IMR-90 (cell line): ENCODE results near the gene SMIM22.

ENCODE experiments used
- POLR2A ChIP-seq: IDR thresholded peaks from 2 replicates; pipeline ENCODE4 v1.6.1; 2012; ENCODE audit warnings: mild to moderate bottlenecking, low read depth, low read length
- RCOR1 ChIP-seq: IDR thresholded peaks from 2 replicates; pipeline ENCODE4 v1.6.1; 2012; ENCODE audit warnings: mild to moderate bottlenecking, low read length, improper control_type of control experiment; ENCODE audit not compliant: insufficient replicate concordance
- RFX5 ChIP-seq: IDR thresholded peaks from 2 replicates; pipeline ENCODE4 v1.8.0; 2012; ENCODE audit warnings: low read depth, mild to moderate bottlenecking, low read length, moderate library complexity
- TF ChIP-seq, protein P1 (sequence below): conservative IDR thresholded peaks from 2 replicates; pipeline ENCODE4 v1.5.1; 2012; ENCODE audit warnings: mild to moderate bottlenecking, low read depth, low read length, improper control_type of control experiment

DNA sequence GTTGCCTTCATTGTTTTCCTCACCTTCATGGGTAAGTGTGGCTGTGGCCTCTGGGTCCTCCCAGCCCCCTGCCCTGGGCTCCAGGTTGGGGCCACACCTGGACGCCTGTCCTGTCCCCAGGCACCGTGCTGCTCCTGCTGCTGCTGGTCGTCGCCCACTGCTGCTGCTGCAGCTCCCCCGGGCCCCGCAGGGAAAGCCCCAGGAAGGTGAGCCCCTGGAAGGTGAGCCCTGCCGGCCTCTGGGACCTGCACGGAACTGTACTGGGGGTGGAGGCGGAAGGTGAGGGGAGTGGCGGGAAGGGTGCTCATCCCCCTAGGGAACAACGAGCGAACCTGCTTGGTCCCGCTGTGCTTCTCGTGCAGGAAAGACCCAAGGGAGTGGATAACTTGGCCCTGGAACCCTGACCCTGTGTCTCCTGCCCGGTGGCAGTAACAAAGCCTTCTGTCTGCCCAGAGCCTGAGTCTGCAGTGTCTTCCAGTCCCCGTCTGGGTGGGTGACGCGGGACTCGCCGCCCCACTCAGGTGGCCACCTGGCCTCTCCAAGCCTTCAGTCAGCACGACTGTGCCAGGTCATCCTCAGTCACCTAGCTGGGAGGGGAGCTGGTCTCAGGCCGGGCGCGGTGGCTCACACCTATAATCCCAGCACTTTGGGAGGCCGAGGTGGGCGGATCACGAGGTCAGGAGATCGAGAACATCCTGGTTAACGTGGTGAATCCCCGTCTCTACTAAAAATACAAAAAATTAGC is 831 bp downstream of the SMIM22 start:
- TF ChIP-seq, protein P1, sequence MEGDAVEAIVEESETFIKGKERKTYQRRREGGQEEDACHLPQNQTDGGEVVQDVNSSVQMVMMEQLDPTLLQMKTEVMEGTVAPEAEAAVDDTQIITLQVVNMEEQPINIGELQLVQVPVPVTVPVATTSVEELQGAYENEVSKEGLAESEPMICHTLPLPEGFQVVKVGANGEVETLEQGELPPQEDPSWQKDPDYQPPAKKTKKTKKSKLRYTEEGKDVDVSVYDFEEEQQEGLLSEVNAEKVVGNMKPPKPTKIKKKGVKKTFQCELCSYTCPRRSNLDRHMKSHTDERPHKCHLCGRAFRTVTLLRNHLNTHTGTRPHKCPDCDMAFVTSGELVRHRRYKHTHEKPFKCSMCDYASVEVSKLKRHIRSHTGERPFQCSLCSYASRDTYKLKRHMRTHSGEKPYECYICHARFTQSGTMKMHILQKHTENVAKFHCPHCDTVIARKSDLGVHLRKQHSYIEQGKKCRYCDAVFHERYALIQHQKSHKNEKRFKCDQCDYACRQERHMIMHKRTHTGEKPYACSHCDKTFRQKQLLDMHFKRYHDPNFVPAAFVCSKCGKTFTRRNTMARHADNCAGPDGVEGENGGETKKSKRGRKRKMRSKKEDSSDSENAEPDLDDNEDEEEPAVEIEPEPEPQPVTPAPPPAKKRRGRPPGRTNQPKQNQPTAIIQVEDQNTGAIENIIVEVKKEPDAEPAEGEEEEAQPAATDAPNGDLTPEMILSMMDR = no peak
- no peak for TF ChIP-seq RCOR1
- no peak for TF ChIP-seq POLR2A
- no peak for TF ChIP-seq RFX5
